Testis (tissue), 2 donors: ENCODE measurements around the gene OR5K1.

Experiments used
- CTCF ChIP-seq, 3 experiments: fragments of 450-650 bp in 2 of 3; fragments of 200-600 bp in 1 of 3; sonication (generic) in 1 of 3; IDR thresholded peaks; one replicate each; pipeline ENCODE4 v1.5.1; 2016 to 2019; ENCODE audit warnings: antibody characterized with exemption in 3 of 3, mild to moderate bottlenecking in 2 of 3, moderate library complexity in 1 of 3
- POLR2A ChIP-seq: fragments of 450-650 bp; IDR thresholded peaks from one replicate; pipeline ENCODE4 v1.6.1; 2017; ENCODE audit warnings: antibody characterized with exemption, mild to moderate bottlenecking, moderate library complexity

- TF ChIP-seq CTCF (IDR thresholded peaks at IDR 0.05) (no peak), POLR2A (no peak)
Measured at GRCh38 chr3:98501863-98502576, 39.0 kb downstream of the OR5K1 start.
